GM21576 (cell line): ENCODE data around the gene TICRR.

Experiments used
- ATAC-seq: cut with Tn5 transposase; IDR thresholded peaks from one replicate; pipeline ENCODE4 v1.9.1; 2021; ENCODE audit warnings: mild to moderate bottlenecking, moderate library complexity; ENCODE audit not compliant: unreplicated experiment

TICRR gene

DNA sequence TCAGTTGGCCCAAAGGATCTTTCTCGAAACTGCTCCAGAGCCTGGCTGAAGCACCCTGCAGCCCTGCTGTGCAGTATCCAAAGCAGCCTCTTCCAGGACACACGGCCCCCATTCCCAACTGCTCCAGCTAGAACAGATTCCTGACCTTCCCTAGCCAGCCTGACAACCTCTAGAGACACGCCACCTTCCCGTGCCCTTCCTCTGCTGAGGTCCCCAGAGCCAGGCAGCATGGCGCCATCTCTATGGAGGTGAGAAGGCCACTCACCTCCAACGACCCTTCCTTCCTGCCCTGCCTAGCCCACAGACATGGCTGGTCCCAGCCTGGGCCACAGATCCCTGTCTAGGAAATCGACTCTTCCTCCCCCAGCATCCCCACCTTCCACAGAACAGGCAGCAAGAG, 76.9 kb downstream of the TICRR start:
- no peak for ATAC-seq

DNA sequence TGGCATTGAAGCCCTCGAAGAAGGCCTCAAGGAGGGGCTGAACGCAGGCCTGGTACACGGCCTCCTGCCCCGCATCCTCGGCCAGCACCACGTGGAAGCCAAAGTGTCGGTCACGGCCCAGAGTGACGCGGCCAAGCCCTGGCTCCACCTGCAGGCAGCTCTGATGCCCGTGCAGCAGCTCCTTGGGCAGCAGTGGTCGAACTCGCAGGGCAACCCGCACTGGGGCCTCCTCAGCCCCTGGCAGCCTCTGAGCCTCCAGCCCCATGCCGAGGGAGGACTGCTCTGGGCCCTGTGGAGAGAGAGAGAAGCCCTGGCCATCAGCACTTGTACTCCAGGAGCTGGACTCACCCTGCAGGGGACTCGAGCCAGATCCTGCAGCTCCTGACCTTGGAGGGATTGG, 77.4 kb downstream of the TICRR start:
- ATAC-seq = no peak

DNA sequence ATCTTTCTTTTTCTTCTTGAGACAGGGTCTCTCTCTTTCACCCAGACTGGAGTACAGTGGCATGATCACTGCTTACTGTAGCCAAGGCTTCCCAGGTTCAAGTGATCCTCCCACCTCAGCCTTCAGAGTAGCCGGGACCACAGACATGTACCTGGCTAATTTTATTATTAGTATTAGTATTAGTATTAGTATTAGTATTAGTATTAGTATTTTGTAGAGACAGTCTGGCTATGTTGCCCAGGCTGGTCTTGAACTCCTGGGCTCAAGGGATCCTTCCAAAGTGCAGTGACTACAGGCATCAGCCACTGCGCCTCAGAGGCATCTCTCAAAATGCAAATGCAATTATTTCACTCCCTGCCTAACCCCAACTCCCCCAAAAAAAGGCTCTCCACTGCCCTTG, 78.3 kb downstream of the TICRR start:
- ATAC-seq = no peak

DNA sequence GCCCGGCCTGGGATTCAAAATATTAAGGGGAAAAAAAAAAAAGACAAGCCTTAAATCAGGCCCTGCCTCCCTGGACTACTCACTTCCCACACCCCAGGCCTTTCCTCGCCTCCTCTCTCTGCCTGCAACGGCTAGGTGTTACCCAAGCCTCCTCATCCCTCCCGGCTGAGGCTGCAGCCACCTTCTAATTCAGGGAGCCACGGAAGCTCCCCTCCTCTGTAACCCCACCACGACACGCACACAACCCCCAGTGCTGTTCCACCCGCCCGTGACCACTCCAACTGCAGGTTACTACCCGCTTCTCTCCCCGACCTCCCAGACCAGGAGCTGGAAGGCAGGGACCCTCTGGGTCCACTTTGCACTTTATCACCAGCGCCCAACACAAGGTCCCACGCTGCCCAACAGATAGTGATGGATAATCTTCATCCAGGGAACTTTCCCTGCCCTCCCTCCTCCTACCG, 79.1 kb downstream of the TICRR start:
- ATAC-seq = no peak

DNA sequence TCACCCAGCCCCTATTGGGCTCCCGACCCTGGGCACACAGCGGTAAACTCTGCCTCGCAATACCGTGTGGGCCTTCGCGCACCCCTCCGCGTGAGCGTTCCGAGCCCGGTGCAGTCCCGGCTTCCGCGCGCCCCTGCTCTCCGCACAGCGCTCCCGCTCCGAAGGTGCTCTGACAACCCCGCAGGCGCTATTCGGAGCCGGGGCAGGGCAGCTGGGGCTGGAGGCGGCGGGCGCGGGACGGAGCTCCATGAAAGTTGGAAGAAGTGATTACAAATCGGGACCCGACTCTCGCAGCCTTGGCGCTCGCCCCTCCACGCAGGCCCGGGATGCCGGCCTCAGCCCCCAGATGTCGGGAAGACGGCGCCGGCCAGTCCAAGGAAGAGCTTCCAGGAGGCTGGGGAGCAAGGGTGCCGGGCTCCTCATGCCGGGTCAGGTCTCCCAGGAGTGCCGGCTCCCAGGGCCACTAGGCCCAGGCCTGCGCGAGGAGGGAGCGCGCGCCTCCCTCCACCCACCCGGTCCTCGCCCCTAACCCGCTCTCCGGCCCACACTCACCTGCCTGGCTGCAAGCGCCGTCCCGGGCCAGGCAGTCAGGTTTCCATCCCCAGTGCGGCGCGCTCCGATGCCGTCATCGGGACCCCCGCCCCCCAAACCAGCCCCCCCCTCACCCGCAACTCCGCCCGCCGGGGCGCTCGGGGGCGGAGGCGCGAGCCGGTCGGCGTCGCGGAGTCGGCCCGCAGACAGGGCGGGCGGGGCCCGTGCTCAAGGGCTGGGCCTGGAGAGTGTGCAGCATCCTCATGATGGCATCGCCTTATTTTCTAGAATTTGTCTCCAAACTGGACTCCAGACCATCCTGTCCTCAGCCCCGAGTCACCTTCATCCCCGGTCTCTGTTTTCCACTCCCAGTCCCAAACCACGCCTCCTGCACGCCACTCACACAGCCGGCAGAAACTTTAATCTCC, 79.9 kb downstream of the TICRR start, which contains the start of gene KIF7:
Gene KIF7, minus strand, starts transcription at position 621 of the 959 bp plus-strand sequence. CDS start 2,537 bp downstream, outside the sequence.
- ATAC-seq = no peak

DNA sequence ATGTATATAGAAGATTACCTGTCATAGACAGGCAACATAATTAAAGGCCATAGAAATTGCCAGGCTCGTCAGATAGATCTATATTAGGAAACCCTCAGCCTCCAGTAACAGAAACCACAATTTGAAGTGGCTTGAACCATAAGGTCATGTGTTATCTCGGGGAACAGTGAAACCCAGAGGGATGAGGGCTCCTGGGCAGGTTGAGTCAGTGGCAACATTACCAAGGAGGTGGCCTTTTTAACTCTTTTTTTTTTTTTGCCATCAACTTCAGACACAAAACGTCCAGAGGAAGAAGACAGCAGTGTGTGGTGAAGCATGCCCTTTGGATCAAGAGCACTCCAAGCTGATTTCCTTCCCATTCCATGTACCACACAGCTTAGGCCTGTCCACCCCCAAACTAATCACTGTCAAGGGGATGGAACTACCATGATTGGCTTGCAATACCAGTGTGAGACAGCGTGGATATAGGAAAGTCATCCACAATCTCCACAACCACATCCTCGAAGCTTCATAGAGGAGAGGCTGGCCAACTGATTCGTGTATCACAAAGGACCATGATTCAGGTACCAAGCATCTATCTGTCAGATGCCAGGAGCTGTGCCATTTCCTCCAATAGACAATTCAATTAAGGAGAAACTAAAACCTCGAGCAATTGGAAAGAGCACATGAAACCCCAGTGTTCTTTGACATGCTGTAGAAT, 81.0 kb downstream of the TICRR start:
- ATAC-seq = no peak

DNA sequence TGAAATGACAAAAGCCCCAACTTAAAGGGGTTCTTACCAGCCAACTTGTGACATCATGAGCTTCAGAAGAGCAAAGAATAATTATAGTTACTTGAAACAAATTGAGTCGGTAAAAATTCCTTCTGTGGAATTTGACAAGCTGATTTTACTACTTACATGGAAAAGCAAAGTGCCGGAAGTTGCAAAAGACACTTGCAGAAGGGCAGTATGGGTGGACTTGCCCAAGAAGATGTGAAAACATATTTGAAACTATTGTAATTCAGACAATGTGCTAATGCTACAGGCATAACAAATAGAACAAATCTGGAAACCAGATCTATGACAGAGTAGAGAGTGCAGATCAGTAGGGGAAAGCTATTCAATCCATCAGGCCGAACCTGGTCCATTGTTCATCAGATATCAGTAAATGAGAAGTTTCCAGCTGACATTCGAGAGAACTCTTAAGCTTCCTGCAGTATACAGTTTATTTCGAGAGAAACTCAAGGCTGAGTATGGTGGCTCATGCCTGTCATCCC, 82.5 kb downstream of the TICRR start:
- no peak for ATAC-seq

DNA sequence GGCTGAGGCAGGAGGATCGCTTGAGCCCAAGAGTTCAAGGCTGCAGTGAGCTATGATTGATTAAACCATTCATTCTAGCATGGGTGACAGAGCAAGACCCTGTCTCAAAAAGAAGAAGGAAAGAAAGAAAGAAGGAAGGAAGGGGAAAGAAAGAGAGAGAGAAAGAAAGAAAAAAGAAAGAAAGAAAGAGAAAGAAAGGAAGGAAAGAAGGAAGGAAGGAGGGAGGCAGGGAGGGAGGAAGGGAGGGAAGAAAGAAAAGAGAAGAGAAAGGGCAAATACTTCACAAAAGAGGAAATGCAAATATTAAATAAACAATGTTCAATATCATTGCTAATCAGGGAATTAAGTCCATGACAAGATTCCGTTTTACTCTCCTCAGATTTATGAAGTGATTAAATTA, 84.0 kb downstream of the TICRR start:
- no peak for ATAC-seq

DNA sequence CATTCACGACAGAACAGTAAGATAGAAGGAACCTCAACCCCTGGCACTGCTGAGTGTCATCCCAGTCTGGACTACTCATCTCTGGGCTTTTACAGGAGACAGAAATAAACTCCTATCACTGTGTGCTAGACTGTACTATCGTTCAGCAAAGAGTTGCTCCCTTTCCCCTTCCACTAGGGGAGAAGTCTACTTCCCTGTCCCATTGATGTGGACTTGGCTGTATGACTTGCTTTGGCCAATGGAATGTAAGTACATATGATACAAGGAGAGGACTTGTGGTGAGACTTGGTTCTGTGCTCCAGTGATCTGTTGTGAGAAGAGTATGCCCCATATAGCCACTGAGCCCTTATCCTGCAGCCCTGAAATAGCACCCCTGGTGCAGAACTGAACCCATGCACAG, 85.3 kb downstream of the TICRR start:
- ATAC-seq = no peak

DNA sequence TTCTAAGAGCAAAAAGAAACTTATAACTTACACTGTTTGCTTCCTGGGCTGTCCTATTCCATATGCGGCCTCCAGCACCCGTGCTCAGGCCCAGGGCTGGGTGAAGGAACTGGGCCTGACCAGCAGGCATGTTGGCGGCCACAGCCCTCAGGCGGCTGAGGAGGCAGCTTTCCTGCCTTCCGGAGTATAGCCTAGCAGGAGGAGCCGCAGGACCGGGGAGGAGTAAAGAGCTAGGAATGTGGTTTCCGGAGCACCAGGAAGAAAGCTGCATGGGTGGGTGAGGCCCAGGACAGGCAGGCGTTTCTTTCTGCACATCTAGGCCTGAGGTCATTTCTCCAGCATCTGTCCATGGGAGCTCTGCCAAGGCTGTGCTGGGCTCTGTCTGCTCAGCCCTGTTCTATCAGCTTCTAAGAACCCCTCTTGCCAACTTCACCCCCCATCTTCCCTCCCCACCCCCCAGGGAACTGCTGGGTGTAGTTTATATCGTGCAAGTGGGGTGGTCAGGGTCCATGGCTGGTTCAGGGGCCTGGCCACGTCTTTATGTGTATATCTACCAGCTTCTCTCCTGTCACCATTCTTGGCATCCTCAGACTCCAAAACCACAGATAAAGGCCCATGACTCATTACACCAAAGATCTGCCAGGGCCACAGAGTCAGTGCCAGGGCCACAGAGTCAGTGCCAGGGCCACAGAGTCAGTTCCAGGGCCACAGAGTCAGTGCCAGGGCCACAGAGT, 87.8 kb downstream of the TICRR start:
- no peak for ATAC-seq

DNA sequence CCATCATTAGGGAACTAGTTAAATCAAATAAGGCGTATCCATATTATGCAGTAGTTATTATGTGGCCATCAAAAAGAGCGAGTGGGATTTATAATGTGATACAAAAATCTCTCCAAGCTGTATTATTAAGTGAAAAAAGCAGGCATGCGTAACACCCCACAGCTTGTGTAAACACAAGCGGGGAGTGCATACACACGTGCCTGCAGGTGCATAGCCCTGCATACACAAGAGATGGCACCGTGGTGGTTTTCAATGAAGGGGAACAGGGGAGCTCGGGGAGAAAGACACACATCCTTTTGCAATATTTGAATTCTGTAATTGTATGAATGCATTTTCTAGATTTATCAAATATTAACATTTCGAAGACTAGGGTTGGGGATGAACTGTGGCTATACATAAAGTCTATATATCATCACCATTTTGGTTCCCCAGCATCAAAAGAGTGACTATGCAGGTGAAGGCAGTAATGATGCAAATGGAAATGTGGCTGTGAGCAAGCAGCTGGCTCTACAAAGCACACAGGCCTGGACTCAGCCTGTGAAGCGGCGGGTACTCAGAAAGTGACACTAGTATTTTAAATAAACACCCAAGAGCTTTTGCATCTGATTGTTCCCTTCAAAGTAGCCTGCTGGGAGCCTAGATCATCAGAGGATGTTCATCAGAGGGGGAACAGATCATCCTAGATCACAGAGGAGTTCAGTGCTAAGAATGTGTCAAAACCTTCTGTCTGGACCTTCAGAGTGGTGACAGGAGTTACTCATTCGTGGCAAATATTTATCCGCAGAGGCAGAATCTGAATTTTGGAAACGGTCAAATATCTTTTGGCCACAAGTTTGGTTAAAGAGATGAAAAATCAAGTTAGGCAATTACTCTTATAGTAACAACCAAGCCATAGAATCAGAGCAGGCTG, 89.4 kb downstream of the TICRR start:
- no peak for ATAC-seq

DNA sequence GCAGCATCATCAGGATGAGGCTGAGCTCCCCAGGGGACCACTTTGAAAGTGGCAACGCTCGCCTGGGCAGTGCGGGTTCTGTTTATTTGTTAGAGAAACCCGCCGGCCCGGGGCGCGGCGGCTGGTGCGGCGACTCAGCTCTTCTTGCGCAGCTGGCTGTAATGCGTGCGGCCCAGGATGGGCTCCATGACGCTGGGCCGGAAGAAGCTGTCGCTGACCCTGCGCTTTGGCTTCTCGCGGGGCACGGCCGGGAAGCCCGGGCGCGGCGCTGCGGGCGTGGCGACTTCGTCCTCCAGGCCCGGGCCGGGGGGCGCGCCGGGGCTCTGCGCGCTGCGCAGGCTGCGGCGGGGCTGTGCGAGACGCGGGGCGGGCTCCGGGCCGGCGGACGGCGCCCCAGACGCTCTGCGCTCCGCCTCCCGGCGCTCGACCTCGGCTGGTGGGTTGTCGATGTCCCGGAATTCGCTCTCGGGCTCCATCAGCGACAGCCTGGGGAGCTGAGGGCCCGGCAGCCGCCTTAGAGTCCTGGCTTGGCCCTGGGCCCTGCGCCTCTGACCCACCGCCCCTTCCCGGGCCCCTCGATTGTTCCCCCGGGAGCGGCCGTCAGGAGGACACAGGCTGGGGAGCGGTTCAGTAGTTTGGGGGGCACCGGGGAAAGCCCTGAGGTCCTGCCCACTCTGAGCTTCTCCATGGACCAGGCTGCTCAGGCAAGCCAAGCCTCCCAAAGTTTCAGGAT, 90.3 kb downstream of the TICRR start:
- no peak for ATAC-seq

DNA sequence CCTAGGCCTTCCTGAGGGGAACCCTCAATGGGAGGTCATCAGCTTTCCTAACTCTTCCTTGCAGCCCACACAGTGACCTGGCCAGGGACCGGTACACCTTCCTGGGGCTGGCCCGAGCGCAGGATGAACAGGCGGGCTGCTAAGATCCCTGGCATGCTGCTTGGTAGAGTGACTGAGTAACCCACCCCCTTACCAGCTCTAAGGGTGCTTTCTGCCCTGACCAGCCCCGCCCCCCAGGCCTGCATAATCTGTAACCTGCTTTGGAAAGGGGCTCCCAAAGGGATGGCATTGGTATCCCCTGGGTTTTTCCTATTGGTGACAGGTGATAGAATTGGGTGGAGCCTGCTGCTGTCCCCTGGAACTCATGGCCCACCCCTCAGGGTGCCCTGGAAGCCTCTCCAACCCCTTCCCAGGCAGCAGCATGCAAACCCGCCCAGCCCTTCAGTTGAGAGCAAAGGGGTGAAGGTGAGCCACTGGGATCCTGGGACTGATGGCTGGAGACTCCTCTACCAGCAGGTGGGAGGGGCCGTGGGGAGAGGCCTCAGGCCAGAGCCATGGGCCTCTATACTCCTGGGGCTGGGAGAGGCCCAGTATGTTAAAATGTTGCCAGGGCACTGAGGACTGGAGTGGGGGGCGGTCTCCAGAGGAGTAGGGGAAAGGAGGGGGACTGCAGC, 91.1 kb downstream of the TICRR start:
- no peak for ATAC-seq

DNA sequence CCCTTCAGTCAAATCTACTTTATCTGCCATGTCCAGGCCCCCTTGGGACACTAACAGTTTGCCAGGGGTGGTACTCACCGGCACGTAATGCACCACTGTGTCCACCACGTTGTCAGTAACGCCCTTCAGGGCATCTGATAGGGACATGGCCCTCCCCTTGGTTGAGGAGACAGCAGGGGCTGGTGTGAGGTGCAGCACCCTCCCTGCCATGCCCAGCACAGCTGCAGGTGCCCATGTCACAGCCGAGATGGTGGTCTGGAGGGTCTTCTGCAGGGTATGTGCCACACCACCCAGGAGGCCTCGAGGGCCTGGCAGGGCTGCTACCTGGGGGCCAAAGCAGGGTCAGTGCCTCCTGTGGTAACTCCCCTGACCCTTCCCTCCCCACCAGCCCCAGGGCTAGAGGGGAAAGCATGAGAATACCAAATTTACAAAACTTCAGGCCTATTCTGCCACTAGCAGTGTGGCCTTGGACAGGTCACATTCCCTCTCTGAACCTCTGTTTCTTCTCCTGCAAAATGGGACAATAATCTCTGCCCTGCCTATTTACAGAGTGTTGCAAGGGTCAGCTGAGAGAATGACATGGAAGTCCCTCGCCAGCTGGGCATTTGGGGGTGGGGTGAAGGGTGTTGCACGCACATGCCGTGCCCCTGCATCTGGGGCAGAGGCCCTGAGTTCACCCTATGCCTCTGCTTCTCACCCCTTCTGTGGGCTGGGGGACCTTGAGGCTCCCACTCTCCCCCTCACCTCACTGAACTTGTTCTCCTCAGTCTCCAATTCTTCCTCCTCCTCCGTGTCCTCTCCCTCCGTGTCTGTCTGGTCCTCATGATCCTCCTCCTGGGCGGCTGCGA, 91.8 kb downstream of the TICRR start:
- no peak for ATAC-seq

DNA sequence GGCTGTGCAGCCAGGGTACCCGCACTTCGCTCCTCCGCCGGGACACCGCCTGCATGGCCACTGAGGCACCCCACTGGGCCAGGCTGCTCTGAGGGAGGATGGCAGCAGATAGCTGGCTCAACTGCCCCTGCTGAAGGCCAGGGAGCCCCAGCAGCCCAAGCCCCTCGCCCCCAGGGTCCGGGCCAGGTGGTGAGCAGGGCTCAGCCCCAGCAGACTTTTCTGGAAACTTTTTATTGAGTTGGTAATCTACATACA, 92.4 kb downstream of the TICRR start:
- no peak for ATAC-seq

DNA sequence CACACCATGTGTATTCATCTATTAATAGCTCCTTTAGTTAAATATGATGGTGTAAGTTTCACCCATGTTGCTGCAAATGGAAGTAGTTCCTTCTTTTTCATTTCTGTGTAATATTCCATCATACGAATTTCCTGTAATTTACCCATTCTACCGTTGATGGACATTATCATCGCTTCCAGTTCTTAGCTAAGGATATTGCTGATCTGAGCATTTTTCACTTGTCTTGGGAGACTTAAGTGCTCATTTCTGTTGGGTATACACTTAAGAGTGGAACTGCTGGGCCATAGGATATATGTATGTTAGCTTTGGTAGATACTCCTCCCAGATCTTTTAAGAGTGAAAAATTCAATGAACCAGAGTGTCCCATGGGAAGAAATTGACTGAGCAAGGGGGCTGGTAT, 92.9 kb downstream of the TICRR start:
- no peak for ATAC-seq

DNA sequence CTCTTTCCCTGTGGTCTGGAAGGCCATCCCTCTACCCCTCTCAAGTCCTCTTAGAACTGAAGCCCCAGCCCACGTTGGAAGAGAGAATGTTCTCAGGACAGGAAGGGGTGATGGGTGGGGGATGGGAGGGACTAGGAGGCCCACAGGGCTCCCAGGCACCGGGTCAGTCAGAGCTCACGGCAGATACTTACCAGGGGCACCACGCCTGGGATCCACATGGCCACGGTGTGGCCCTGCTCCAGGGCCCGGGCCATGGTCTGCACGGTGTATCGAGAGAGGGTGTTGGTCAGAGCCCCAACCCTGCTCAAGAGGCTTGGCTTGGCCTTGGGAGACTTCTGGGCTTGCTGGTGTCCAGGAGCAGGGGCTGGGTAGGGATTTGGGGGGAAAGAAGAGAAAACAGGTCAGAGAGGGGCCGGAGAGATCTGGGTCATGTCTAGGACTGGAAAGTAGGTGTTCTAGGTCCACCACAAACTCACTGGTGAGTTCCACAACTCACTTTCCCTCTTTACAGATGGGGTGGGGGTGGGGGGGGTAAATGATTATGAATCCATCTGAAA, 94.1 kb downstream of the TICRR start:
- no peak for ATAC-seq

DNA sequence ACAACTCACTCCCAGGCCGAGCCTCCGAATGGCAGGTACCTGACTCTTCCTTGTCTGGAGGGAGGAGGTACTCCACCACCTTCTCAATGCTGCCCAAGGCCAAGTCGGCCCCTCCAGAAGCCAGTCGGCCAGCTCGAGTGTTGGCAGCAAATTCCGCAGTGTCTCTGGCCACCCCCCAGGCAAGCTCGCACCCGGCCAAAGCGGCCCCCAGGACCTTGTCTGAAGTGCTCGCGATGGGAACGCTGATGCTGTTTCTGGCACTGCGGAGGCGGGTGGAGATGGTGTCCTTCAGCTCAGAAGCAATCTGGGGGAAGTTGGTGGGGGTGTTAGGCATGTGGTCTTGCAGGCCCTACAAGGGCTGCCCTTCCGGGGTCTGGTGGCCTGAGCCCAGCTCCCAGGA, 94.7 kb downstream of the TICRR start:
- ATAC-seq = no peak
